ENCODE measurements around the gene WASL. TPM values are rescaled to one million over a fixed set of nuclear protein-coding genes. Genes with fewer than 3 reads are reported as not detected.
"Not testable (repeated sequence)": the region's sequence is repeated elsewhere in the genome, so short reads cannot be mapped to it uniquely, and the experiment has no call there.

Gene WASL
- total and polyA plus RNA-seq, 7 donors, result 32.4 to 80.5 (median 43.4) TPM

DNA sequence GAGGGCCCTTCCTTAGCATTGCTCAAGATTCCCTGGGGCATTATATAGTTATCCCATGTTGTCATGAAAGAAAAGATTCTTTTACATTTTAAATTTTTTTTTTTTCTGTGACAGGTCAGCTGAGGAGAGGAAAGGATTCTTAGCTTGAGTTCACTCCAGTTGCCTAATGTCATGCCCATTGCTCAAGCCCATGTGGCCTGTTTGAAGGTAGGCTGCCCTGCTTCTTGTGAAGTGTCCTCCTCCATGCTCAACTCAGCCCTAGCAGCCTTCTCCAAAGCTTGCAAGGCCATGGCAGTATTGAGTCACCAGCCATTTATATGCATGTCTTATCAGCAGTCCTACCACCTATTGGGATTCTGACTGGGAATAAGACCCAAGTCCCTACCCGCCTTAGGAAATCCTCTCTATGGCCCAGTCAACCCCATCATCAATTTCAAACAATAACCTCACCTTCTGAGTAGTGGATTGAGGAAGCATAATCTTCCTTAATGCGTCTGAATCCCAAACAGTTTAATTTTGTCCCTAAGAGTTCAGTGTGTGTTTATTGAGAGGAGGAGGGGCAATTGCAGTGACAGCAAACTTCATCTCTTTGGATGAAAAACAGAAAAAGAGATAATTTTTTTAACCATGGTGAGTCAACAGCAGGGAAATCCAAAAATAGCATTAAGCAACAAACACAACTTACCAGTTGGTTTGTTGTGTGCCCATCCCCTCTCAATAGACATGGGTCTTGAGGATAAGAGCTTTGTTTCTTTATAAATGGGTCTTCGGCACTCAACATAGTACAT lies 38.6 kb upstream of the WASL start:
- no peaks in the 10 kb centered on the region for H3K9me3 ChIP-seq
- no peaks in the 10 kb centered on the region for H3K36me3 ChIP-seq
- 87 to 89% methylated on average over 3 of the region's 3 CpGs for WGBS, 2 donors
- intact Hi-C loops (cut with DNase I), result no loop called here
- no peak overlapping the region for H3K4me3 ChIP-seq
- no peak overlapping the region for H3K27ac ChIP-seq
- H3K27me3 ChIP-seq, result no peaks in the 10 kb centered on the region
- no peak for DNase-seq
- TF ChIP-seq, protein P1, sequence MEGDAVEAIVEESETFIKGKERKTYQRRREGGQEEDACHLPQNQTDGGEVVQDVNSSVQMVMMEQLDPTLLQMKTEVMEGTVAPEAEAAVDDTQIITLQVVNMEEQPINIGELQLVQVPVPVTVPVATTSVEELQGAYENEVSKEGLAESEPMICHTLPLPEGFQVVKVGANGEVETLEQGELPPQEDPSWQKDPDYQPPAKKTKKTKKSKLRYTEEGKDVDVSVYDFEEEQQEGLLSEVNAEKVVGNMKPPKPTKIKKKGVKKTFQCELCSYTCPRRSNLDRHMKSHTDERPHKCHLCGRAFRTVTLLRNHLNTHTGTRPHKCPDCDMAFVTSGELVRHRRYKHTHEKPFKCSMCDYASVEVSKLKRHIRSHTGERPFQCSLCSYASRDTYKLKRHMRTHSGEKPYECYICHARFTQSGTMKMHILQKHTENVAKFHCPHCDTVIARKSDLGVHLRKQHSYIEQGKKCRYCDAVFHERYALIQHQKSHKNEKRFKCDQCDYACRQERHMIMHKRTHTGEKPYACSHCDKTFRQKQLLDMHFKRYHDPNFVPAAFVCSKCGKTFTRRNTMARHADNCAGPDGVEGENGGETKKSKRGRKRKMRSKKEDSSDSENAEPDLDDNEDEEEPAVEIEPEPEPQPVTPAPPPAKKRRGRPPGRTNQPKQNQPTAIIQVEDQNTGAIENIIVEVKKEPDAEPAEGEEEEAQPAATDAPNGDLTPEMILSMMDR (IDR thresholded peaks at IDR 0.05), result no peak
- TF ChIP-seq POLR2A (IDR thresholded peaks at IDR 0.05) (no peak), POLR2AphosphoS5 (IDR thresholded peaks at IDR 0.05) (no peak), EP300 (IDR thresholded peaks at IDR 0.05) (no peak)
- no peaks in the 10 kb centered on the region for H3K4me1 ChIP-seq

DNA sequence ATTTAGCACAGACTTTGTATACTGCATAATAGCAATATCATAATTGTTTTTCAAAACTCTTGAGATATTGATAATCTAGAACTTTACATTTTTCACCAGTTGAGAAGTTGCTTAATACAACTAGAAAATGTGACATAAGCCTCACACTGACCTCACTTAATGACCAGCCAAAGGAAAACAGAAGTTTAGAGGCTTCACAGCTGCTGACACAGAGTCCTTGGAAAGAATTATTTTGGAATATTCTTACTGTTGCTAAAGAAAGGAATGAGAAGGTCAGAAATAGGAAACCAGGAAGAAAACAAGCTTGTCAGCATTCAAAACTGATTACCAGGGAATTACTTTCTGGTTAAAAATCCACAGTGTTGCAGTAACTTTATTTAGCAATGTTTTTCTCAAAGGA lies 35.5 kb upstream of the WASL start:
- no peak for DNase-seq
- no peak overlapping the region for H3K4me3 ChIP-seq
- TF ChIP-seq POLR2A (IDR thresholded peaks at IDR 0.05) (no peak), EP300 (IDR thresholded peaks at IDR 0.05) (no peak), POLR2AphosphoS5 (IDR thresholded peaks at IDR 0.05) (peak in 1 of 4 donors; percentile 46)
- TF ChIP-seq, protein P1 (IDR thresholded peaks at IDR 0.05), result no peak
- intact Hi-C loops (cut with DNase I), result no loop called here
- no peaks in the 10 kb centered on the region for H3K9me3 ChIP-seq
- no peaks in the 10 kb centered on the region for H3K4me1 ChIP-seq
- no peaks in the 10 kb centered on the region for H3K36me3 ChIP-seq
- H3K27me3 ChIP-seq, result no peaks in the 10 kb centered on the region
- H3K27ac ChIP-seq, result peak overlapping the region in 3 of 4 donors; percentile 10 to 30 (median 30)

DNA sequence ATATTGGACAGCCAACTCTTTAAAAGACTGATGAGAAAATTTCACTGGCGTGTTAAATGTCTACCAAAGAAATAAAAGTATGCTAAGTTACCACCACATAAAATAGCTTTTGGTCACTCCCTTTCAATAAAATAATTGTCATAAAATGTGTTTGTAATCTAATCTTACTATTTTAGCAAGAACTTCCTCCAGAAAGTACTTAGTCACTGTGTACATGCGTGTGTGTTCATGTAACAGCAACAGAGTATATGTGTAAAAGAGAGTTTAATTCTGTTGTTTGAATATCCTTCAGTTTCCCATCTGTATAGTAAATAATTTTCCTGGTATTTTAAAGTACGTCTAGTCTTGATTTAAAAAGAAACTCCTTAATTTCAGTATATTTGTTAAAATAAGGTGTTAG lies 35.0 kb upstream of the WASL start:
- no peak overlapping the region for H3K4me3 ChIP-seq
- H3K27me3 ChIP-seq, result no peaks in the 10 kb centered on the region
- TF ChIP-seq POLR2AphosphoS5 (IDR thresholded peaks at IDR 0.05), result no peak
- TF ChIP-seq POLR2A (IDR thresholded peaks at IDR 0.05), result no peak
- TF ChIP-seq, protein P1 (IDR thresholded peaks at IDR 0.05), result no peak
- no peak for TF ChIP-seq EP300 (IDR thresholded peaks at IDR 0.05)
- DNase-seq, result no peak
- 12 to 62% methylated on average over 3 of the region's 3 CpGs for WGBS, 2 donors
- intact Hi-C loops (cut with DNase I), result no loop called here
- H3K36me3 ChIP-seq, result no peaks in the 10 kb centered on the region
- no peaks in the 10 kb centered on the region for H3K9me3 ChIP-seq
- peak overlapping the region in 2 of 4 donors; percentile 10 to 30 for H3K27ac ChIP-seq
- no peaks in the 10 kb centered on the region for H3K4me1 ChIP-seq

DNA sequence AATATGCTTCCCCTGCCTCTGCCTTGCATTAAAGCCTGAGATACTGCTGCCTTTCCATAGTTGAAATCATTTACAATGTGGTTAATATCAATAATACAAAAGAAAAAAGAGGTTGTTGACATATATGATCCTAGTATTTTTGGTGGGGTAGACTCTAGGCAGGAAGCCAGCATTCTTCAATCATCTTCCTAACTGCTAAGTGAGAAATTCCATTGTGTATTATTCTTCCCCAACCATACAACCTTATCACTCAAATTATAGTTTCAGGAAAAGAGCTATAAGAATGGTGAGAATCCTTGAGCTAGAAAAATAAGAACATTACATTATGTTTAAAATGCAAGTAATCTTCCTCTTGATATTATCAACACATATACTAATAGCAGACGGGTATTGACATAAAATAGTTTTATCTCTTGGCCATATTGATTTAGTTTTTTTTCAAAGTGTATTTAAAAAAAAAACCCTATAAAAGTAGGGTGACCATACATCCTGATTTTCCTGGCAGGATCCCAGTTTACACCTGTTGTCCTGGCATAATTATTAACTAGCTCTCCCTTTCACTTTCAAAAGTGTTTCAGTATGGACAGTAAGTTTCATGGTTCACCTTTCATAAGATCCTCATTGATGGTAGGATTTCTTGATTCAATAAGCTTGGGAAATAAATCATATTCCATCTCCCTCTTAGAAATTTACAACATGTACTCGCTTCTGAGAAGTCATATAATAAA lies 33.4 kb upstream of the WASL start:
- Histone ChIP-seq H3K4me3 (no peak overlapping the region), H3K36me3 (no peaks in the 10 kb centered on the region), H3K4me1 (no peaks in the 10 kb centered on the region), H3K9me3 (no peaks in the 10 kb centered on the region), H3K27me3 (no peaks in the 10 kb centered on the region), H3K27ac (no peak overlapping the region)
- intact Hi-C loops (cut with DNase I), result no loop called here
- WGBS, 2 donors, result 16 to 66% methylated on average over 2 of the region's 2 CpGs
- DNase-seq, result no peak
- TF ChIP-seq POLR2AphosphoS5 (IDR thresholded peaks at IDR 0.05) (no peak), POLR2A (IDR thresholded peaks at IDR 0.05) (no peak), EP300 (IDR thresholded peaks at IDR 0.05) (no peak)
- TF ChIP-seq, protein P1 (IDR thresholded peaks at IDR 0.05), result no peak

DNA sequence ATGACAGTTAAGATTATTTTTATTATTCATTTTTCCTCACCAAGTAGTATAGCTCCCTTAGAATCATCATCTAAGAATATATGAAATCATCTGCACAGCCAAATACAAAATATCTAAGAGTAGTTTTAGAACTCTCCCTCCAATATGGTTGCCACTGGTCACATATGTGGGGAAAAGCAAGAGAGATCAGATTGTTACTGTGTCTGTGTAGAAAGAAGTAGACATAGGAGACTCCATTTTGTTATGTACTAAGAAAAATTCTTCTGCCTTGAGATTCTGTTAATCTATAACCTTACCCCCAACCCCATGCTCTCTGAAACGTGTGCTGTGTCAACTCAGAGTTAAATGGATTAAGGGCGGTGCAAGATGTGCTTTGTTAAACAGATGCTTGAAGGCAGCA lies 31.7 kb upstream of the WASL start:
- H3K4me1 ChIP-seq; H3K4me3 ChIP-seq; H3K36me3 ChIP-seq; DNase-seq; H3K27ac ChIP-seq; H3K27me3 ChIP-seq; H3K9me3 ChIP-seq; intact Hi-C loops (cut with DNase I): not testable (repeated sequence)
- WGBS, 2 donors, result 0 to 64% methylated on average over 2 of the region's 2 CpGs
